ENCODE results near the gene ZNF182. TPM values are rescaled to one million over a fixed set of nuclear protein-coding genes. Genes with fewer than 3 reads are reported as not detected.

Gene ZNF182
- total and polyA plus RNA-seq, 2 experiments from 2014 or later: 6.2 to 7.1 TPM

DNA sequence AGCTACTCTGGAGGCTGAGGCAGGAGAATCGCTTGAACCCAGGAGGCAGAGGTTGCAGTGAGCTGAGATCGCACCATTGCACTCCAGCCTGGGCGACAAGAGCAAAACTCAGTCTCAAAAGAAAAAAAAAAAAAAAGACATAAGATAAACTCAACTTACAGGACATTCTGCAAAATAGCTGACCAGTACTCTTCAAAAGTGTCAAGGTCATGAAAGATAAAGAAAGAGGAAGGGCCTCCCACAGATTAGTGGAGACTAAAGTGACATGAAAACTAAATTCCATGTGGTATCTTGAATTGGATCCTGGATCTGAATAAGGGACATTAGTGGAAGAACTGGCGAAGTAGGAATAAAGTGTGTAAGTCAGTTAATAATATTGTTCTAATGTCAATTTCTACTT is 63.3 kb downstream of the ZNF182 start (continued):
- TF ChIP-seq ZNF462 (CRISPR knock-in tag; IDR thresholded peaks at IDR 0.05) (no peak), REST (IDR thresholded peaks at IDR 0.05; ENCODE audit: unreplicated experiment) (no peak)

- H3K4me1 ChIP-seq (ENCODE audit: insufficient read depth): peaks cover 8% of the 10 kb centered on the region; the same call in 1 of the 2 replicates
- H3K4me3 Mint-ChIP-seq: peak overlapping the region; percentile 59; the same call in 2 of the 3 replicates
- peaks cover 15% of the 10 kb centered on the region for H3K4me1 Mint-ChIP-seq
- no peaks in the 10 kb centered on the region; the same call in 2 of the 3 replicates for H3K9me3 Mint-ChIP-seq
- ATAC-seq: no peak
- DNase-seq (ENCODE audit: low spot score): no peak
- peak overlapping the region; percentile 56; the same call in 1 of the 2 replicates for H3K27ac Mint-ChIP-seq
- H3K36me3 Mint-ChIP-seq (ENCODE audit: low read depth): no peaks in the 10 kb centered on the region
- H3K79me2 ChIP-seq (replicated peaks; ENCODE audit: insufficient read depth): no peaks in the 10 kb centered on the region
- no peaks in the 10 kb centered on the region for H3K9me2 ChIP-seq (ENCODE audit: insufficient read depth)
- H2AFZ ChIP-seq: no peak overlapping the region
- no peaks in the 10 kb centered on the region for H3F3A ChIP-seq (replicated peaks; ENCODE audit: low read depth)
- peak overlapping the region; percentile 39; the same call in 1 of the 2 replicates for H3K4me3 ChIP-seq
- H3K27ac ChIP-seq (ENCODE audit: low read depth): no peak overlapping the region
- peaks cover 1% of the 10 kb centered on the region for H3K27me3 Mint-ChIP-seq (ENCODE audit: insufficient read depth, low read depth, poor library complexity)
- H3K27me3 ChIP-seq (ENCODE audit: insufficient read depth): no peaks in the 10 kb centered on the region
- no peak overlapping the region for H3K4me2 ChIP-seq
- no peaks in the 10 kb centered on the region for H4K20me1 ChIP-seq (replicated peaks; ENCODE audit: insufficient read depth)
- no peaks in the 10 kb centered on the region for H3K36me3 ChIP-seq (ENCODE audit: insufficient read depth)
- TF ChIP-seq STAT1 (IDR thresholded peaks at IDR 0.05; ENCODE audit: unreplicated experiment): no peak
- no peak for TF ChIP-seq ZNF462 (CRISPR knock-in tag; IDR thresholded peaks at IDR 0.05)
- TF ChIP-seq ETS1 (IDR thresholded peaks at IDR 0.05): no peak
Measured at GRCh38 chrX:47936940-47937317, 66.9 kb downstream of the ZNF182 start.

Measured in GM23338 (cell line).